SK-N-SH (cell line): ENCODE results near the gene MOV10L1. TPM values are rescaled to one million over a fixed set of nuclear protein-coding genes. Genes with fewer than 3 reads are reported as not detected.

Source experiments
- CTCF ChIA-PET: fragments of 300-600, 350-600 bp; formaldehyde crosslinking; extraction: SDS; loops from one replicate; lab custom pipeline; 2021; lab: Yijun Ruan, JAX
- POLR2A ChIA-PET: fragments of 350-600 bp; sonication (Branson Sonifier 250); formaldehyde crosslinking; extraction: SDS; loops from one replicate; lab custom pipeline; 2020; ENCODE audit warnings: antibody characterized with exemption, inconsistent platforms; lab: Yijun Ruan, JAX
- DNase-seq: peaks from one replicate; pipeline ENCODE4 v3.0.0; 2012
- H2AFZ ChIP-seq: fragments of 200-600 bp; sonication (generic); 2 replicates; pipeline ENCODE4 v1.8.1; 2016; ENCODE audit warnings: antibody characterized with exemption, mild to moderate bottlenecking, low read depth
- H3F3A ChIP-seq: fragments of 200-600 bp; sonication (generic); replicated peaks from 2 replicates; pipeline ENCODE3; 2016; ENCODE audit warnings: antibody characterized with exemption, mild to moderate bottlenecking; ENCODE audit not compliant: insufficient read depth
- H3K27ac ChIP-seq, 2 experiments: fragments of 200-500 bp in 1 of 2; fragments of 200-600 bp in 1 of 2; sonication (Bioruptor generic) in 1 of 2; sonication (generic), shearing (Covaris generic) in 1 of 2; 2 replicates each; pipeline versions ENCODE4 v1.5.1 to v1.6.1; 2014 to 2016; ENCODE audit warnings: low read depth in 2 of 2, inconsistent platforms in 1 of 2, low read length in 1 of 2, mild to moderate bottlenecking in 1 of 2, mixed read lengths in 1 of 2
- H3K27me3 ChIP-seq: fragments of 200-600 bp; sonication (generic), shearing (Covaris generic); 2 replicates; pipeline ENCODE4 v1.6.1; 2016; ENCODE audit warnings: mixed run types; ENCODE audit not compliant: insufficient read depth
- H3K36me3 ChIP-seq, 2 experiments: fragments of 200-500 bp in 1 of 2; fragments of 200-600 bp in 1 of 2; sonication (Bioruptor generic) in 1 of 2; sonication (generic) in 1 of 2; replicated peaks in 1 of 2; 2 replicates each; pipeline versions ENCODE3 to v1.5.1; 2014 to 2016; ENCODE audit warnings: low read length in 1 of 2, mild to moderate bottlenecking in 1 of 2; ENCODE audit not compliant: insufficient read depth in 2 of 2, control insufficient read depth in 1 of 2
- H3K4me1 ChIP-seq, 2 experiments: fragments of 200-500 bp in 1 of 2; fragments of 200-600 bp in 1 of 2; sonication (Bioruptor generic) in 1 of 2; sonication (generic), shearing (Covaris generic) in 1 of 2; 2 replicates each; pipeline versions ENCODE4 v1.5.1 to v1.6.1; 2014 to 2016; ENCODE audit warnings: low read depth in 1 of 2, low read length in 1 of 2, mixed run types in 1 of 2; ENCODE audit not compliant: insufficient read depth in 2 of 2, control insufficient read depth in 1 of 2
- H3K4me2 ChIP-seq: fragments of 200-600 bp; sonication (generic), shearing (Covaris generic); 2 replicates; pipeline ENCODE4 v1.6.1; 2017; ENCODE audit warnings: mixed run types
- H3K4me3 ChIP-seq, 2 experiments: fragments of 200-500 bp in 1 of 2; fragments of 200-600 bp in 1 of 2; sonication (Bioruptor generic) in 1 of 2; sonication (generic), shearing (Covaris generic) in 1 of 2; 2 replicates each; pipeline versions ENCODE4 v1.5.1 to v1.8.1; 2014 to 2016; ENCODE audit warnings: low read depth in 2 of 2, inconsistent platforms in 1 of 2, low read length in 1 of 2, mild to moderate bottlenecking in 1 of 2, mixed read lengths in 1 of 2, moderate library complexity in 1 of 2
- H3K79me2 ChIP-seq: fragments of 200-600 bp; sonication (generic); 2 replicates; pipeline ENCODE4 v1.8.1; 2017; ENCODE audit warnings: mild to moderate bottlenecking; ENCODE audit not compliant: insufficient read depth
- H3K9ac ChIP-seq: fragments of 200-600 bp; sonication (generic); 2 replicates; pipeline ENCODE4 v1.6.1; 2017; ENCODE audit warnings: mixed run types
- H3K9me2 ChIP-seq: fragments of 200-600 bp; sonication (generic); 2 replicates; pipeline ENCODE4 v1.6.1; 2017; ENCODE audit warnings: mixed run types
- H3K9me3 ChIP-seq: fragments of 200-600 bp; sonication (generic); 2 replicates; pipeline ENCODE4 v1.6.1; 2017; ENCODE audit warnings: mixed run types, mild to moderate bottlenecking, moderate library complexity
- H4K20me1 ChIP-seq: fragments of 200-600 bp; sonication (generic); 2 replicates; pipeline ENCODE4 v1.6.1; 2017; ENCODE audit warnings: mild to moderate bottlenecking, mixed run types; ENCODE audit not compliant: insufficient read depth
- GABPA ChIP-seq: IDR thresholded peaks from 2 replicates; pipeline ENCODE4 v1.4.0; 2012; ENCODE audit warnings: low read depth, mild to moderate bottlenecking
- GATA2 ChIP-seq: sonication (generic); formaldehyde crosslinking; IDR thresholded peaks from 2 replicates; pipeline ENCODE4 v1.5.0; 2020; ENCODE audit warnings: mild to moderate bottlenecking, missing genetic modification reagents
- MXI1 ChIP-seq: IDR thresholded peaks from 2 replicates; pipeline ENCODE4 v1.6.1; 2012; ENCODE audit warnings: mild to moderate bottlenecking, low read depth, low read length, improper control_type of control experiment
- NFIC ChIP-seq: IDR thresholded peaks from 2 replicates; pipeline ENCODE4 v1.4.0; 2012; ENCODE audit warnings: borderline replicate concordance
- NRF1 ChIP-seq: IDR thresholded peaks from 2 replicates; pipeline ENCODE4 v1.6.1; 2012; ENCODE audit warnings: low read depth, mild to moderate bottlenecking, low read length
- RAD21 ChIP-seq: IDR thresholded peaks from 2 replicates; pipeline ENCODE4 v1.6.1; 2012; ENCODE audit warnings: mild to moderate bottlenecking, low read length
- RCOR1 ChIP-seq: fragments of 150-350 bp; IDR thresholded peaks from 2 replicates; pipeline ENCODE4 v1.6.1; 2017; ENCODE audit warnings: antibody characterized with exemption, low read length
- RFX5 ChIP-seq: IDR thresholded peaks from 2 replicates; pipeline ENCODE4 v1.6.1; 2012; ENCODE audit warnings: mild to moderate bottlenecking, improper control_type of control experiment, low read length
- RXRA ChIP-seq: IDR thresholded peaks from 2 replicates; pipeline ENCODE4 v1.4.0; 2012; ENCODE audit warnings: low read depth, mild to moderate bottlenecking, borderline replicate concordance
- SIN3A ChIP-seq: IDR thresholded peaks from 2 replicates; pipeline ENCODE4 v1.6.1; 2012; ENCODE audit warnings: low read depth, mild to moderate bottlenecking, low read length, moderate library complexity, borderline replicate concordance
- SMC3 ChIP-seq: IDR thresholded peaks from 2 replicates; pipeline ENCODE4 v1.6.1; 2012; ENCODE audit warnings: low read depth, low read length, improper control_type of control experiment
- TAF1 ChIP-seq: IDR thresholded peaks from 2 replicates; pipeline ENCODE4 v1.6.1; 2012; ENCODE audit warnings: low read depth, mild to moderate bottlenecking, low read length, moderate library complexity, borderline replicate concordance
- YY1 ChIP-seq: IDR thresholded peaks from 2 replicates; pipeline ENCODE4 v1.4.0; 2012; ENCODE audit warnings: low read depth, mild to moderate bottlenecking
- ZBTB33 ChIP-seq: IDR thresholded peaks from 2 replicates; pipeline ENCODE4 v1.4.0; 2012; ENCODE audit warnings: low read depth, borderline replicate concordance
- WGBS: methylation state at CpG from one replicate; pipeline ENCODE4 v1.1.6; 2017; ENCODE audit warnings: low lambda C conversion rate; 5-methylcytosine and 5-hydroxymethylcytosine counted together
- polyA plus RNA-seq, 3 experiments: library from polyadenylated mRNA; depleted of rRNA; stranded (reverse); fragments of >200 nt; gene quantifications; 2 replicates each; pipeline ENCODE4 v1.2.3, GENCODE V29; 2012
- TF ChIP-seq, protein P1 (sequence below): fragments of 150-350 bp; IDR thresholded peaks from 2 replicates; pipeline ENCODE4 v1.6.1; 2016; ENCODE audit warnings: mild to moderate bottlenecking, low read depth, low read length
- TF ChIP-seq, protein P2 (sequence below): IDR thresholded peaks from 2 replicates; pipeline ENCODE4 v1.6.1; 2012; ENCODE audit warnings: mild to moderate bottlenecking, low read depth, low read length, moderate library complexity
- TF ChIP-seq, protein P3 (sequence below): fragments of 150-350 bp; IDR thresholded peaks from 2 replicates; pipeline ENCODE4 v1.6.1; 2017; ENCODE audit warnings: antibody characterized with exemption, low read length, low read depth, borderline replicate concordance

MOV10L1 gene
- polyA plus RNA-seq, 1 of the 3 experiments (the other 2 are of a cell fraction), result 2.1 TPM

GRCh38 chr22:50078246-50078645 lies 11.6 kb upstream of the MOV10L1 start (continued):
- no peak for TF ChIP-seq GABPA

GRCh38 chr22:50078761-50079160 lies 11.0 kb upstream of the MOV10L1 start:
- Histone ChIP-seq H3K36me3 (no peaks in the 10 kb centered on the region), H4K20me1 (no peaks in the 10 kb centered on the region), H3K9ac (no peak overlapping the region), H3K27me3 (no peaks in the 10 kb centered on the region; the same call in 1 of the 2 replicates), H3K27ac (no peak overlapping the region), H3K79me2 (no peaks in the 10 kb centered on the region), H2AFZ (no peak overlapping the region), H3F3A (no peaks in the 10 kb centered on the region), H3K4me3 (no peak overlapping the region), H3K9me2 (no peaks in the 10 kb centered on the region), H3K4me1 (peaks cover 0 to 12% of the 10 kb centered on the region in 2 experiments; a peak in 1 of 4 replicates), H3K9me3 (no peaks in the 10 kb centered on the region), H3K4me2 (no peak overlapping the region)
- TF ChIP-seq GATA2, result no peak
- TF ChIP-seq SIN3A, result no peak
- no peak for TF ChIP-seq TAF1
- TF ChIP-seq ZBTB33, result no peak
- no peak for TF ChIP-seq GABPA
- TF ChIP-seq, protein P1, sequence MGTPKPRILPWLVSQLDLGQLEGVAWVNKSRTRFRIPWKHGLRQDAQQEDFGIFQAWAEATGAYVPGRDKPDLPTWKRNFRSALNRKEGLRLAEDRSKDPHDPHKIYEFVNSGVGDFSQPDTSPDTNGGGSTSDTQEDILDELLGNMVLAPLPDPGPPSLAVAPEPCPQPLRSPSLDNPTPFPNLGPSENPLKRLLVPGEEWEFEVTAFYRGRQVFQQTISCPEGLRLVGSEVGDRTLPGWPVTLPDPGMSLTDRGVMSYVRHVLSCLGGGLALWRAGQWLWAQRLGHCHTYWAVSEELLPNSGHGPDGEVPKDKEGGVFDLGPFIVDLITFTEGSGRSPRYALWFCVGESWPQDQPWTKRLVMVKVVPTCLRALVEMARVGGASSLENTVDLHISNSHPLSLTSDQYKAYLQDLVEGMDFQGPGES, result no peak
- no peak for TF ChIP-seq SMC3
- no peak for TF ChIP-seq NFIC
- no peak for TF ChIP-seq YY1
- TF ChIP-seq RFX5, result no peak
- no peak for TF ChIP-seq MXI1
- no peak for TF ChIP-seq RXRA
- TF ChIP-seq, protein P2, sequence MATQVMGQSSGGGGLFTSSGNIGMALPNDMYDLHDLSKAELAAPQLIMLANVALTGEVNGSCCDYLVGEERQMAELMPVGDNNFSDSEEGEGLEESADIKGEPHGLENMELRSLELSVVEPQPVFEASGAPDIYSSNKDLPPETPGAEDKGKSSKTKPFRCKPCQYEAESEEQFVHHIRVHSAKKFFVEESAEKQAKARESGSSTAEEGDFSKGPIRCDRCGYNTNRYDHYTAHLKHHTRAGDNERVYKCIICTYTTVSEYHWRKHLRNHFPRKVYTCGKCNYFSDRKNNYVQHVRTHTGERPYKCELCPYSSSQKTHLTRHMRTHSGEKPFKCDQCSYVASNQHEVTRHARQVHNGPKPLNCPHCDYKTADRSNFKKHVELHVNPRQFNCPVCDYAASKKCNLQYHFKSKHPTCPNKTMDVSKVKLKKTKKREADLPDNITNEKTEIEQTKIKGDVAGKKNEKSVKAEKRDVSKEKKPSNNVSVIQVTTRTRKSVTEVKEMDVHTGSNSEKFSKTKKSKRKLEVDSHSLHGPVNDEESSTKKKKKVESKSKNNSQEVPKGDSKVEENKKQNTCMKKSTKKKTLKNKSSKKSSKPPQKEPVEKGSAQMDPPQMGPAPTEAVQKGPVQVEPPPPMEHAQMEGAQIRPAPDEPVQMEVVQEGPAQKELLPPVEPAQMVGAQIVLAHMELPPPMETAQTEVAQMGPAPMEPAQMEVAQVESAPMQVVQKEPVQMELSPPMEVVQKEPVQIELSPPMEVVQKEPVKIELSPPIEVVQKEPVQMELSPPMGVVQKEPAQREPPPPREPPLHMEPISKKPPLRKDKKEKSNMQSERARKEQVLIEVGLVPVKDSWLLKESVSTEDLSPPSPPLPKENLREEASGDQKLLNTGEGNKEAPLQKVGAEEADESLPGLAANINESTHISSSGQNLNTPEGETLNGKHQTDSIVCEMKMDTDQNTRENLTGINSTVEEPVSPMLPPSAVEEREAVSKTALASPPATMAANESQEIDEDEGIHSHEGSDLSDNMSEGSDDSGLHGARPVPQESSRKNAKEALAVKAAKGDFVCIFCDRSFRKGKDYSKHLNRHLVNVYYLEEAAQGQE, result no peak
- TF ChIP-seq NRF1, result no peak
- no peak for TF ChIP-seq RCOR1
- TF ChIP-seq, protein P3, sequence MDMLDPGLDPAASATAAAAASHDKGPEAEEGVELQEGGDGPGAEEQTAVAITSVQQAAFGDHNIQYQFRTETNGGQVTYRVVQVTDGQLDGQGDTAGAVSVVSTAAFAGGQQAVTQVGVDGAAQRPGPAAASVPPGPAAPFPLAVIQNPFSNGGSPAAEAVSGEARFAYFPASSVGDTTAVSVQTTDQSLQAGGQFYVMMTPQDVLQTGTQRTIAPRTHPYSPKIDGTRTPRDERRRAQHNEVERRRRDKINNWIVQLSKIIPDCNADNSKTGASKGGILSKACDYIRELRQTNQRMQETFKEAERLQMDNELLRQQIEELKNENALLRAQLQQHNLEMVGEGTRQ, result no peak
- no peak for TF ChIP-seq RAD21
- peak; percentile 21 for DNase-seq
- ChIA-PET CTCF (no interaction called here), POLR2A (no interaction called here)
- WGBS, result 90% methylated on average over 9 of the region's 9 CpGs
